IPS-15b (cell line): Measurements from ENCODE around the gene CLECL1.

Experiments used
- H3K27me3 ChIP-seq: one replicate; pipeline ENCODE4 v1.6.1; 2013; ENCODE audit warnings: low read length; ENCODE audit not compliant: control insufficient read depth, insufficient read depth
- H3K36me3 ChIP-seq: one replicate; pipeline ENCODE4 v1.6.1; 2013; ENCODE audit warnings: low read length; ENCODE audit not compliant: control insufficient read depth, insufficient read depth
- H3K4me1 ChIP-seq: one replicate; pipeline ENCODE4 v1.6.1; 2013; ENCODE audit warnings: mild to moderate bottlenecking, low read length; ENCODE audit not compliant: control insufficient read depth, insufficient read depth
- H3K4me3 ChIP-seq: one replicate; pipeline ENCODE4 v1.5.1; 2013; ENCODE audit warnings: low read depth, low read length
- H3K9ac ChIP-seq: one replicate; pipeline ENCODE4 v1.6.1; 2013; ENCODE audit warnings: low read depth, mild to moderate bottlenecking, low read length
- H3K9me3 ChIP-seq: one replicate; pipeline ENCODE4 v1.6.1; 2013; ENCODE audit warnings: mild to moderate bottlenecking, low read length; ENCODE audit not compliant: control insufficient read depth, insufficient read depth

CLECL1 gene

DNA sequence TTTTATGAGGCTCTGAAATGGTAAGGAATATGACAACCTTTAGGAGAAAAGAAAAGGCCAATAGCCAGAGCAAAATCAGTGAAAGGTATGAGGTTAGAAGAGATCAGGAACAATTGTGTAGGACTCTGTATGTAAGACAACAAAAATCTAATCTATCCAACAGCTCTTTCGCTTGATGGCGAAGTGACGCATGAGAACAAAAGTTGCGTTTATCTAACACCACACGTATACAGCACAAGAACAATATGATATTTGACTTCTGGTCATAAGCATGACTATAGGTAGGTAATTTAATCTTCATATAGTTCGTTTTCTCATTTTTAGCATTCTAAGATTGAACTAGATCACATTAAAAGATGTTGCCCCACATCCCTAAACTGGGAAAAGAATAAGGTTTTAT, 1.5 kb downstream of the CLECL1 start:
- no peaks in the 10 kb centered on the region for H3K9me3 ChIP-seq
- H3K27me3 ChIP-seq = no peaks in the 10 kb centered on the region
- no peaks in the 10 kb centered on the region for H3K36me3 ChIP-seq
- no peak overlapping the region for H3K4me3 ChIP-seq
- H3K4me1 ChIP-seq = no peaks in the 10 kb centered on the region
- H3K9ac ChIP-seq = no peak overlapping the region

GRCh38 chr12:9730591-9730990, 2.3 kb downstream of the CLECL1 start:
- Histone ChIP-seq H3K9ac (no peak overlapping the region), H3K4me3 (no peak overlapping the region), H3K36me3 (no peaks in the 10 kb centered on the region)

GRCh38 chr12:9730011-9730410, 2.9 kb downstream of the CLECL1 start:
- Histone ChIP-seq H3K9ac (no peak overlapping the region), H3K4me1 (no peaks in the 10 kb centered on the region), H3K36me3 (no peaks in the 10 kb centered on the region), H3K27me3 (no peaks in the 10 kb centered on the region), H3K9me3 (no peaks in the 10 kb centered on the region), H3K4me3 (no peak overlapping the region)

More at GRCh38 chr12:9730591-9730990, 2.3 kb downstream of the CLECL1 start:
- H3K27me3 ChIP-seq = no peaks in the 10 kb centered on the region
- H3K4me1 ChIP-seq = no peaks in the 10 kb centered on the region
- H3K9me3 ChIP-seq = no peaks in the 10 kb centered on the region

GRCh38 chr12:9729082-9729481, 3.8 kb downstream of the CLECL1 start:
- no peak overlapping the region for H3K4me3 ChIP-seq

GRCh38 chr12:9727813-9728212, 5.1 kb downstream of the CLECL1 start:
- H3K4me3 ChIP-seq = no peak overlapping the region
- no peak overlapping the region for H3K9ac ChIP-seq
- H3K27me3 ChIP-seq = no peaks in the 10 kb centered on the region
- no peaks in the 10 kb centered on the region for H3K4me1 ChIP-seq
- no peaks in the 10 kb centered on the region for H3K9me3 ChIP-seq
- no peaks in the 10 kb centered on the region for H3K36me3 ChIP-seq

More at GRCh38 chr12:9729082-9729481, 3.8 kb downstream of the CLECL1 start:
- no peaks in the 10 kb centered on the region for H3K36me3 ChIP-seq
- H3K27me3 ChIP-seq = no peaks in the 10 kb centered on the region
- no peaks in the 10 kb centered on the region for H3K9me3 ChIP-seq
- H3K9ac ChIP-seq = no peak overlapping the region
- no peaks in the 10 kb centered on the region for H3K4me1 ChIP-seq

- Histone ChIP-seq H3K4me1 (no peaks in the 10 kb centered on the region), H3K4me3 (no peak overlapping the region), H3K36me3 (no peaks in the 10 kb centered on the region), H3K9ac (no peak overlapping the region), H3K9me3 (no peaks in the 10 kb centered on the region), H3K27me3 (no peaks in the 10 kb centered on the region)
These were observed 7.6 kb downstream of the CLECL1 start for GRCh38 chr12:9725213-9725870.

DNA sequence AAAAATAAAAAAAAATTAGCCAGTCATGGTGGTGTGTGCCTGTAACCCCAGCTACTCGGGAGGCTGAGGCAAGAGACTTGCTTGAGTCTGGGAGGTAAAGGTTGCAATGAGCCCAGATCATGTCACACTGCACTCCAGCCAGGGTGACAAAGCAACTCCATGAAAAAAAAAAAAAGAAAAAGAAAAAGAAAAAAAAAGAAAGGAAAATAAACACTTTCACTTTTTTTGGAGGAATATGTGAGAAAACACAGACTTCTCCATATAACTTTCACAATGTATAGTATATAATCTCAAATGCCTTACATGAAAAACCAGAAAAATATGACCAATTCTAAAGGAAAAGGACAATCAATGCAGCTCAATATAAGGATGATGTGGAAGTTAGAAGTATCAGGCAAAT, 8.9 kb downstream of the CLECL1 start:
- H3K9ac ChIP-seq = no peak overlapping the region
- H3K27me3 ChIP-seq = no peaks in the 10 kb centered on the region
- no peak overlapping the region for H3K4me3 ChIP-seq
- H3K9me3 ChIP-seq = no peaks in the 10 kb centered on the region
- no peaks in the 10 kb centered on the region for H3K36me3 ChIP-seq
- no peaks in the 10 kb centered on the region for H3K4me1 ChIP-seq

- Histone ChIP-seq H3K4me3 (no peak overlapping the region), H3K4me1 (no peaks in the 10 kb centered on the region), H3K9me3 (no peaks in the 10 kb centered on the region), H3K27me3 (no peaks in the 10 kb centered on the region), H3K9ac (no peak overlapping the region), H3K36me3 (no peaks in the 10 kb centered on the region)
These were observed 11.4 kb downstream of the CLECL1 start for GRCh38 chr12:9721394-9722092.

GRCh38 chr12:9719790-9720189, 13.1 kb downstream of the CLECL1 start:
- Histone ChIP-seq H3K36me3 (no peaks in the 10 kb centered on the region), H3K9me3 (no peaks in the 10 kb centered on the region), H3K9ac (no peak overlapping the region), H3K4me1 (no peaks in the 10 kb centered on the region), H3K27me3 (no peaks in the 10 kb centered on the region), H3K4me3 (no peak overlapping the region)

GRCh38 chr12:9718968-9719367, 13.9 kb downstream of the CLECL1 start:
- no peaks in the 10 kb centered on the region for H3K4me1 ChIP-seq
- no peaks in the 10 kb centered on the region for H3K9me3 ChIP-seq
- H3K27me3 ChIP-seq = no peaks in the 10 kb centered on the region
- no peak overlapping the region for H3K4me3 ChIP-seq
- H3K36me3 ChIP-seq = no peaks in the 10 kb centered on the region
- H3K9ac ChIP-seq = no peak overlapping the region

GRCh38 chr12:9717070-9717925, 15.6 kb downstream of the CLECL1 start:
- no peaks in the 10 kb centered on the region for H3K27me3 ChIP-seq
- H3K9me3 ChIP-seq = no peaks in the 10 kb centered on the region
- H3K36me3 ChIP-seq = no peaks in the 10 kb centered on the region
- H3K4me3 ChIP-seq = no peak overlapping the region
- no peak overlapping the region for H3K9ac ChIP-seq
- no peaks in the 10 kb centered on the region for H3K4me1 ChIP-seq
